GM18873 (cell line): ENCODE measurements around the gene LETM1.
A peak's percentile ranks its signal among the peaks of the same experiment; 100 is the strongest.

Experiments
- ATAC-seq: cut with Tn5 transposase; IDR thresholded peaks from one replicate; pipeline ENCODE4 v1.9.1; 2021; ENCODE audit warnings: mild to moderate bottlenecking, moderate library complexity, moderate number of reproducible peaks; ENCODE audit not compliant: unreplicated experiment, low FRiP score

The LETM1 gene

DNA sequence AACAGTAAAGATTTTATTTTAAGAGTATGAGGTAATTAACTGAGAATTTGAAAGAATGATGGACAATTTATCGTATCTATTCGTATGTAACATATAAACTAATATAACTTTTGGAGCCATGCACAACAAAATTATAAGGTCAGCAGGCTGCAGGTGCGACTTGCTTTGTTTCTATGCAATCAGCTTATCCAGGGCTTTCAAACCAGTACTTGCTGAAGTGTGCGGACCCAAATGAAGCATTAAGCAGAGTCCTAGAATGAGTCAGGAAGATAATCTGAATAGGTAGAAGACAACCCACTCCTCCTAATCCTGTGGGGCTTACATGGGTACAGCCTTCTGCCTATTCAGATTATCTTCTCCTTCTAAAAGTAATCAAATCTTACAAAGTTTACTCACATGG, 17.3 kb upstream of the LETM1 start:
- ATAC-seq = no peak

DNA sequence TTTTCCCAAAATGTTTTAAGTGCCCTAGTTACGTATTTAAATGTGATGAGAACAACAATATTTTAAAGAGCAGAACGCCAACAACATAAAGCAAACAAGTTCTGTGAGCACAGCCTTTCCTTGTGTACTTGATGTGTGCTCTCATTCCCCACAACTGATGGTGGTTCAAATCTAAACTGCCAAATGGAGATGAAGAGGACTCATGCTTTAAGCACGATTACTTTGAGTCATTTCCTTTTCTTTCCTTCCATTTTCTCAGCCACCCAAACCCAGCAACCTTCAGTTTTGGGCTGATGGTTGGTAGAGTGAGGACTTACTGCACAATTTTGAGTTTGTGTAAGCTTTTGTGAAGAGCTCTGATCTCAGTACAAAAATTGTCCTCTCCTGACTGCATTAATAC, 16.9 kb upstream of the LETM1 start:
- no peak for ATAC-seq

- ATAC-seq = peak; percentile 1
Observed at GRCh38 chr4:1871471-1872021, 15.6 kb upstream of the LETM1 start.

GRCh38 chr4:1870578-1871443, 14.9 kb upstream of the LETM1 start, which contains the start of gene NSD2:
Gene NSD2, plus strand, starts transcription at chr4:1871393. Its CDS starts 29,262 bp downstream, at chr4:1900655.
- peak; percentile 50 for ATAC-seq

DNA sequence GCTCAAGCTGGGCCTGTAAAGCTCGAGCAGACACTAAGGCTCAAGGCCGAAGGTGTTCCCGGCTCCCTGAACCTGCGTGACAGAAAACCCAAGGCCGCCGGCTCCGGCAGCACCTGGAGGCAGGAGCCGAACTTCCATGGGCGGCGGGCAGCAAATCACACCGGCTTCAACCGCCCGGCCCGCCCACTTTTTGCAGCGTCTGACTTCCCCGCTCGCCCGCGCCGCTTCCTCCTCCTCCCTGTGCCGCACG, 14.3 kb upstream of the LETM1 start:
- no peak for ATAC-seq

DNA sequence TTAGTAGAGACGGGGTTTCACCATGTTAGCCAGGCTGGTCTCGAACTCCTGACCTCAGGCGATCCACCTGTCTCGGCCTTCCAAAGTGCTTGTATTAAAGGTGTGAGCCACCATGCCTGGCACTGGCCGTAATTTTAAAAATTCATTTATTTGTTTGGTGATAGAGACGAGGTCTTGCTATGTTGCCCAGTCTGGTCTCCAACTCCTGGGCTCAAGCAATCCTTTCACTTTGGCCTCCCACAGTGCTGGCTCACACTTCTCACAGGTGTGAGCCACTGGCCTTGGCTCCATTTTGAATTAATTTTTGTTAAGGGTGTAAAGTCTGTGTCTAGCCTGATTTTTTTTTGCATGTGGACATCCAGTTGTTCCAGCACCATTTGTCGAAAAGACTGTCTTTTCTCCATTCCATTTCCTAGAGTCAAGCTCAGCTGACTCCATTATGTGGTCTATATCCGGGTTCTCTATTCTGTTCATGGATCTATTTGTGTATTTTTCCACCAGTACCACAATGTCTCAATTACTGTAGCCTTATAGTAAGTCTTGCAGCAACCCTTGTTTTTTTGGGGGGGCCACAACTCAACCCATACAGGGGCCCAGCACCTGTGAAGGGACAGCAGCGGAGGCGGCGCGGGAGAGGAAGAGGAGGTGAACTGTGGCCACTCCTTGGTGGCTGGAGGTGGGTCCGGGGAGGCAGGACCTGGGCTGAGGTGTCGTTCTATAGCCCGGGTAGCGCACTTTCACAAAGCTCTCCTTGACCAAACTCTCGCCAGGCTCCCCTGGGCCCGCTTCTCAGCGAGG, 13.8 kb upstream of the LETM1 start:
- peak; percentile 3 for ATAC-seq

GRCh38 chr4:1868912-1869311, 13.0 kb upstream of the LETM1 start:
- no peak for ATAC-seq

- no peak for ATAC-seq
Observed at GRCh38 chr4:1868293-1868692, 12.3 kb upstream of the LETM1 start.

- ATAC-seq = no peak
Observed at GRCh38 chr4:1866189-1866661, 10.3 kb upstream of the LETM1 start.

DNA sequence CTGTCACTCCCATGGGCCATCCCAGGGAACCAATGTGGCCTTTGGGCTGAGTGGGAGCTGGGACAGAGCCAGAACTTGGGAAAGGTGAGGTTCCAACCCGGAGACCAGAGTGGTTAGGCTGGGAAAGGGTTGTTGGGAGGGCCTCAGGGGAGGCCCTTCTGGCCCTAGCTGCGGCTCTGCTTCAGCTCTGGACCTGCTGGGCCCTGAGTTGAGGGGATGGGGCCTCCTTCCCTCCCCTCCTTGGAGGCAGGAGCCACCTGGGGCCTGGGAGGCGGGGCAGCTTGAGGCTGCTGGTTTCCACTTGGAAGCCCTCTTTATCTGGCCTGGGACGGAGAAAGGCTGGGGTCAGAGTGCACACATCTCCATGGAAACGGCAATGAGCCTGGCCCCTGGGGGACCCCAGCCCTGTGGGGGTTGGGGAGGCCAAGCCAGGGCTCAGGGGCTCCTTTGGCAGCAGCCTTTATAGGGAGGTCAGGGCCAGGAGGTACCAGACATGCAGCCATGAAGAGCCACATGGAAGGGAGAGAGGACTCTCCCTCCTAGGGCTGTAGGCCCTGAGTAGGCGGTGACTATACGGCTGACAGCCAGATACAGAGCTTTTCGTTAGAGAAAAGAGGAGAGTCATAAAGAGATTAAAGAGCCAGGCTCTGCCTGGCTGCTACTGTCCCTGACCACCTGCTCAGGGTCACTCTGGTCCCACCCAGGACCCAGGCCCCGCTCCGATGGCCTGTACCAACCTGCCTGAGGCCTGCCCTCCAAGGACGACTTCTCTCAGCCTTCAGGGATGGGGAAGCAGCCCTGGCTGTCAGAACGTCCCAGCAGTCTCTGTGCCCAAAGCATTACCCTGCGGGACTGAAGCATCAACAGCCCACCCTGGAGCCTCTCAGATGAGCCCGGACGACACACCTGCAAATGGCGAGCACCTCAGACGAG, 8.4 kb upstream of the LETM1 start:
- ATAC-seq = no peak

- no peak for ATAC-seq
Observed at GRCh38 chr4:1863297-1864033, 7.5 kb upstream of the LETM1 start.

- ATAC-seq = no peak
Observed at GRCh38 chr4:1862961-1863296, 7.0 kb upstream of the LETM1 start.

DNA sequence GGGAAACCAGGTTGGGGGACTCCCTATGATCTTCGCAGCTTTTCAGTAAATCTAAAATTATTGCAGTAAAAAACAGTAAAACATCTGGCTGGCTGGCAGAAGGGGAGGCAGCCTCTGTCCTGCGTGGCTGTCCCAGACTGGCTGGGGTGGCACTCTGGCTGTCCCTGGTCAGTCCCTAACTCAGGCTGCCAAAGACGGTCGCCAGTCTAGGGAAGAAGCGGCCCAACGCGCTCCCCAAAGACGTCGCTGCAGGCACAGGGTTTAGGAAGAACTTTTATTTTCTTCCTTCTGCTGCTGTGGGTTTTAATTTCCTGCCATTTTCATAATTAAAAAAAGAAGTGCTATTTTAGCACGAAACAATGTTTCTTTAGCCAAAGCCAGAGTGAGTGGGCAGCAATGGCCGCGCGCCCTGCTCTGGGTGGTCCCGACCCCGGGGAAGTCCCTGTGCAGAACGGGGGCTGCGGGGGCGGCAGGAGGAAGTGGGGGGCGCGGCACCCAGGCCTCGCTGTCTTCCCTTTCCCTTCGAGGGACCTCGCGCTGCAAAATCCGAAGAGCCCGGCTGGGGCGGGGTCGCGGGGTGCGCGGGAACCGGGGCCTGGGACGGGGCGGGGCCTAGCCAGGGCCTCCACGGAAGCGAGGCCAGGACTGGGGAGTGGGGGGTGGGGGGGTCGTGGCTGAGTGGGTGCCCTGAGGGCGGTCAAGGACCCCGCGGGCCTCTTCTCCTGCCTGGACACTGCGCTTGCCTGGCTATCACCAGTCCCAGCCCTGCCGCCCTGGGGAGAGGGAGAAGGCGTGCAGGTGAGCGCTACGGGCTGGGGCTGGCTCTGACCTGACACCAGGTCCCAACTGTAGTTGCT, 6.3 kb upstream of the LETM1 start:
- no peak for ATAC-seq

DNA sequence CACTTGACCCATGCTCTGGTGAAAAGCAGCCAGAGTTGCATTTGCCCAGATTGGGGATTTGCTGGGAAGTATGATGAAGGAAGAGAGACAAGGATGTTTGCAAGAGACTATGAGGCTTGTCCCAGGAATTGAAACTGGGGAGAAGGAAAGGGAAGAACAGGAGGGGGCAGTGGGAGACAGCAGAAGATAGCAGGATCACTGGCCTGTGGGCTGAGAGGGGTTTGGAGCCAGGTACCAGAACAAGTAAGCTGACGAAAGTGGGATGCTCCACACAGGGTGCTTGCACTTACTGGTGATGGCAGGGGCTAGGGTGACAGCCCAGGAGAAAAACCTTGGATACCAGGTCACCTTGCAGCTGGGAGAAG, 3.4 kb upstream of the LETM1 start:
- no peak for ATAC-seq

DNA sequence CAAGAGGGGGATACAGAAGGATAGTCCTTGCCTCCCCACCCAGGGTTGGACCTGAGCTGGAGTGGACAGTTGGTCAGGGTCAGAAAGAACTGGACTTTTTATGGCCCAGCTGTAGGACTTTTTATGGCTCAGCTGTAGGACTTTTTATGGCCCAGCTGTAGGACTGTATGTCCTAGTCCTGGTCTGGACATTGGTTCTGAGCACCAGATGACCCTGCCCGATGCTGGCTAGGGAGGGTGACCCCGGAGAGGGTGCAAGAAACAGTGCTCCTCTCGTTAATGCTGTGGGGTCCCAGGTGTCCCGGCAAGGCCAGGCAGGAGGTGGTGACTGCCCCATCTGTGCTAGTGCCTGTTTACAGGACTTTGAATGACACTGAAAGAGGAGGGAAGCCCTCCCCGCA, 2.0 kb upstream of the LETM1 start:
- no peak for ATAC-seq

- no peak for ATAC-seq
Observed at GRCh38 chr4:1856943-1857699, 1.2 kb upstream of the LETM1 start.

- ATAC-seq = peak; percentile 6
Observed at GRCh38 chr4:1855333-1856070, 454 bp downstream of the LETM1 start.

DNA sequence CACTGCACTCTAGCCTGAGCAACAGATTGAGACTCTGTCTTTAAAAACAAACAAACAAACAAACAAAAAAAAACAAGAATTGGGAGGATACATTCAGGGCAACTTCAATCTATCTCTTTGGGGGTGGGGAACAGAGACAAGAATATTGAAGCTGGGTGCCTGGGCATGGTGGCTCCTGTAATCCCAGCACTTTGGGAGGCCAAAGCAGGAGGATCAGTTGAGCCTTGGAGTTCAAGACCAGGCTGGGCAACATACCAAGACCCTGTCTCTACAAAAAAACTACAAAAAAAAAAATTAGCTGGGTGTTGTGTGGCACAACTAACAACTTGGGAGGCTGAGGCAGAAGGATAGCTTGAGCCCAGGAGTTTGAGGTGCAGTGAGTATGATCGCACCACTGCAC, 1.2 kb downstream of the LETM1 start:
- no peak for ATAC-seq
